ENCODE results near the gene CEP85L. TPM values are rescaled to one million over a fixed set of nuclear protein-coding genes. Genes with fewer than 3 reads are reported as not detected.

CEP85L gene
- total RNA-seq, 1 experiment from 2014 or later: 5.8 TPM

DNA sequence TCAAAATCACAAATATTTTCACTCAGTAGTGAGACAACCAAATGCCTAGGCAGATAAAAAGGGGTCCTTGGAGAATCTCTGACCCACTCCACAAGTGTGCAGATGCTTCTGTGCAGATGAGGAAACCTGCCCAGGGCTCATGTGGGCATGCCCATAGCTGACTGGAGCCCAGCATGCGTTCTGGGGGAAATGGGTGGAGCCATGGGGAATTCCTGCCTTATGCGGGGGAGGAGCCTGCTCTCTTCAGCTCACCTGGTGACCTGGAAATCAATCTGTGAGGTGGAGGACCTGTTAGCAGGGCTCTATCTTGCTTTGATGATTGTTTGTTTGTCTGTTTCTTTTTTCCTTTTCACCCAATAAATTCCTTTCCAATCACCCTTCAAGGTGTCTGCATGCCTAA lies 126.7 kb downstream of the CEP85L start:
- Mint-ChIP-seq H3K36me3 (ENCODE audit: insufficient read depth, unreplicated experiment) (no peaks in the 10 kb centered on the region), H3K4me3 (ENCODE audit: low read depth, unreplicated experiment) (no peak overlapping the region), H3K27ac (ENCODE audit: unreplicated experiment) (no peak overlapping the region), H3K27me3 (ENCODE audit: unreplicated experiment) (no peaks in the 10 kb centered on the region), H3K9me3 (ENCODE audit: low read depth, unreplicated experiment) (no peaks in the 10 kb centered on the region), H3K4me1 (ENCODE audit: low read depth, unreplicated experiment) (no peaks in the 10 kb centered on the region)
- CTCF ChIA-PET: no interaction called here
- intact Hi-C loops (cut with micrococcal nuclease; ENCODE audit: unreplicated experiment): no loop called here
- DNase-seq: no peak
- TF ChIP-seq, protein P1, sequence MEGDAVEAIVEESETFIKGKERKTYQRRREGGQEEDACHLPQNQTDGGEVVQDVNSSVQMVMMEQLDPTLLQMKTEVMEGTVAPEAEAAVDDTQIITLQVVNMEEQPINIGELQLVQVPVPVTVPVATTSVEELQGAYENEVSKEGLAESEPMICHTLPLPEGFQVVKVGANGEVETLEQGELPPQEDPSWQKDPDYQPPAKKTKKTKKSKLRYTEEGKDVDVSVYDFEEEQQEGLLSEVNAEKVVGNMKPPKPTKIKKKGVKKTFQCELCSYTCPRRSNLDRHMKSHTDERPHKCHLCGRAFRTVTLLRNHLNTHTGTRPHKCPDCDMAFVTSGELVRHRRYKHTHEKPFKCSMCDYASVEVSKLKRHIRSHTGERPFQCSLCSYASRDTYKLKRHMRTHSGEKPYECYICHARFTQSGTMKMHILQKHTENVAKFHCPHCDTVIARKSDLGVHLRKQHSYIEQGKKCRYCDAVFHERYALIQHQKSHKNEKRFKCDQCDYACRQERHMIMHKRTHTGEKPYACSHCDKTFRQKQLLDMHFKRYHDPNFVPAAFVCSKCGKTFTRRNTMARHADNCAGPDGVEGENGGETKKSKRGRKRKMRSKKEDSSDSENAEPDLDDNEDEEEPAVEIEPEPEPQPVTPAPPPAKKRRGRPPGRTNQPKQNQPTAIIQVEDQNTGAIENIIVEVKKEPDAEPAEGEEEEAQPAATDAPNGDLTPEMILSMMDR (IDR thresholded peaks at IDR 0.05; ENCODE audit: unreplicated experiment): no peak
- no TSS peak for BruUV-seq (replicated peaks)

DNA sequence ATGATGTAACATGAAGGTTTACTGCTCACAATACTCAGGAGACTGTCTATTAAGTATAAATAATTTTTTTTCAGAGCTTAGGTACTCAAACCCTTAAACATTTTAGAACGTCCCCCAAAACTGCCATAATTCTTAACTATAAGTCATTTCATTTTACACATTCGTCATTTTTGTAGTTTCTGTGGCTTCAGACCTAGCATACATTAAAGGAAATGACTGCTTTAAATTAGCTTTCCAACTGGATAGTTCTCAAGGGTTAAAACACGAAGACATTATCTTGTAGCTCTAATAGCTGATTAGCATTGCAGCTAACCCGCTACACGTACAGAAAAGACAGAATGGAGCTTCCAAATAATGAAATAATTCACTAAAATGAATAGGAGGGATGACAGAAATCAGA lies 128.2 kb downstream of the CEP85L start:
- H3K4me3 Mint-ChIP-seq (ENCODE audit: low read depth, unreplicated experiment): no peak overlapping the region

DNA sequence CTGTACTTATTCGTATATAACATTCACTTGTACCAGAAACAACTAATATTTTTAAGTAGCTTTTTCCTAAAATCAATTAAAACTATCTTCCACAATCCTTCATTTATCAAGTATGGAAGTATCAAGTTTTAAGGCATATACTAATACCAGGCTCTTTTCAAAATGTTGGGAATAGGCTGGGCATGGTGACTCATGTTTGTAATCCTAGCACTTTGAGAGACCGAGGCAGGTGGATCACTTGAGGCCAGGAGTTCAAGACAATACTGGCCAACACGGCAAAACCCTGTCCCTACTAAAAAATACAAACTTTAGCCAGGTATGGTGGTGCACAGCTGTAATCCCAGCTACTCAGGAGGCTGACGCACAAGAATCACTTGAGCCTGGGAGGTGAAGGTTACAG lies 129.0 kb downstream of the CEP85L start:
- no TSS peak for BruUV-seq (replicated peaks)
- CTCF ChIA-PET: no interaction called here
- intact Hi-C loops (cut with micrococcal nuclease; ENCODE audit: unreplicated experiment): no loop called here
- Mint-ChIP-seq H3K9me3 (ENCODE audit: low read depth, unreplicated experiment) (no peaks in the 10 kb centered on the region), H3K27ac (ENCODE audit: unreplicated experiment) (no peak overlapping the region), H3K4me3 (ENCODE audit: low read depth, unreplicated experiment) (no peak overlapping the region), H3K36me3 (ENCODE audit: insufficient read depth, unreplicated experiment) (no peaks in the 10 kb centered on the region), H3K27me3 (ENCODE audit: unreplicated experiment) (no peaks in the 10 kb centered on the region), H3K4me1 (ENCODE audit: low read depth, unreplicated experiment) (no peaks in the 10 kb centered on the region)
- TF ChIP-seq, protein P1 (IDR thresholded peaks at IDR 0.05; ENCODE audit: unreplicated experiment): no peak
- no peak for DNase-seq

More for the DNA sequence above, 128.2 kb downstream of the CEP85L start:
- TF ChIP-seq, protein P1 (IDR thresholded peaks at IDR 0.05; ENCODE audit: unreplicated experiment): no peak
- no peaks in the 10 kb centered on the region for H3K27me3 Mint-ChIP-seq (ENCODE audit: unreplicated experiment)
- no peak overlapping the region for H3K27ac Mint-ChIP-seq (ENCODE audit: unreplicated experiment)
- no TSS peak for BruUV-seq (replicated peaks)
- H3K4me1 Mint-ChIP-seq (ENCODE audit: low read depth, unreplicated experiment): no peaks in the 10 kb centered on the region
- H3K36me3 Mint-ChIP-seq (ENCODE audit: insufficient read depth, unreplicated experiment): no peaks in the 10 kb centered on the region
- intact Hi-C loops (cut with micrococcal nuclease; ENCODE audit: unreplicated experiment): no loop called here
- CTCF ChIA-PET: no interaction called here
- no peak for DNase-seq
- no peaks in the 10 kb centered on the region for H3K9me3 Mint-ChIP-seq (ENCODE audit: low read depth, unreplicated experiment)

DNA sequence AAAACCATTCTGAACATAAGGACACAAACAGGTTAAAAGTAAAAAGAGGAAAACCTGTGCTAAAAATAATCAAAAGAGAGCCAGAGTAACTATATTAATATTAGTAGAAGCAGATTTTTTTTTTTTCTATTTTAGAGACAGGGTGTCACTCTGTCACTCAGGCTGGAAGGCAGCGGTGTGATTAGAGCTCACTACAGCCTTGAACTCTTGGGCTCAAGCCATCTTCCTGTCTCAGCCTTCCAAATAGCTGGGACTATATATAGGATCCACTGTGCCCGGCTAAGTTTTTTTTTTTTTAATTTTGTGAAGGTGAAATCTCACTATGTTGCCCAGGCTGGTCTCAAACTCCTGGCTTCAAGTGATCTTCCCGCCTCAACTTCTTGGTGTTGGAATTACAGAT lies 136.7 kb downstream of the CEP85L start:
- no TSS peak for BruUV-seq (replicated peaks)
- no peak for DNase-seq
- H3K27me3 Mint-ChIP-seq (ENCODE audit: unreplicated experiment): no peaks in the 10 kb centered on the region
- no peaks in the 10 kb centered on the region for H3K9me3 Mint-ChIP-seq (ENCODE audit: low read depth, unreplicated experiment)
- H3K27ac Mint-ChIP-seq (ENCODE audit: unreplicated experiment): no peak overlapping the region
- H3K4me1 Mint-ChIP-seq (ENCODE audit: low read depth, unreplicated experiment): no peaks in the 10 kb centered on the region
- intact Hi-C loops (cut with micrococcal nuclease; ENCODE audit: unreplicated experiment): no loop called here
- no peak overlapping the region for H3K4me3 Mint-ChIP-seq (ENCODE audit: low read depth, unreplicated experiment)
- no peaks in the 10 kb centered on the region for H3K36me3 Mint-ChIP-seq (ENCODE audit: insufficient read depth, unreplicated experiment)
- CTCF ChIA-PET: no interaction called here
- TF ChIP-seq, protein P1 (IDR thresholded peaks at IDR 0.05; ENCODE audit: unreplicated experiment): no peak

Data from Calu3 (cell line).